Esophagus squamous epithelium (tissue), 4 donors: ENCODE results near the gene CHTF8.

Experiments
- CTCF ChIP-seq, 6 experiments: fragments of 450-650 bp in 4 of 6; fragments of 200-600 bp in 2 of 6; sonication (generic) in 2 of 6; IDR thresholded peaks; one replicate each; pipeline ENCODE4 v1.5.1; 2016 to 2019; ENCODE audit warnings: antibody characterized with exemption in 6 of 6, mild to moderate bottlenecking in 4 of 6, moderate library complexity in 4 of 6
- POLR2A ChIP-seq, 4 donors: fragments of 450-650 bp; IDR thresholded peaks; one replicate each; pipeline ENCODE4 v1.6.1; 2017; ENCODE audit warnings: antibody characterized with exemption in 4 of 4, mild to moderate bottlenecking in 4 of 4, moderate library complexity in 3 of 4

GRCh38 chr16:69112285-69113129, 19.9 kb downstream of the CHTF8 start:
- TF ChIP-seq CTCF (IDR thresholded peaks at IDR 0.05), result peak in 4 of 6 experiments; percentile 14 to 72 (median 50)
- no peak for TF ChIP-seq POLR2A (IDR thresholded peaks at IDR 0.05)
